Measurements from ENCODE around the gene MLEC.

Gene MLEC

DNA sequence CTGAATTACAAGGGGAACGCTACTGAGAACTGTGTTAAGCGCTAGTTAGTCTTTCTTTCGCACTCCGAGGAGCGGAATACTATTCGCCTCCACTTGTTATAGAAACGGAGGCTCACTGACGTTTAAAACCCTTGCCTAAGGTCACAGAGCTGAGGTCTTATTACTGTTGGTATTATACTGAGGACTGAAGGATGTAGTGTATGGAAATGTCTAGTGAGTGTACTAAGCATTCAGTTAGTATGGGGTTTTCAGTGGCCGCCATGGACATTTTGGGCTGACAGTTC lies 39.5 kb downstream of the MLEC start:
- no peak for TF ChIP-seq POLR2AphosphoS5 (IDR thresholded peaks at IDR 0.05; ENCODE audit: low read depth, low read length)
- TF ChIP-seq, protein P1, sequence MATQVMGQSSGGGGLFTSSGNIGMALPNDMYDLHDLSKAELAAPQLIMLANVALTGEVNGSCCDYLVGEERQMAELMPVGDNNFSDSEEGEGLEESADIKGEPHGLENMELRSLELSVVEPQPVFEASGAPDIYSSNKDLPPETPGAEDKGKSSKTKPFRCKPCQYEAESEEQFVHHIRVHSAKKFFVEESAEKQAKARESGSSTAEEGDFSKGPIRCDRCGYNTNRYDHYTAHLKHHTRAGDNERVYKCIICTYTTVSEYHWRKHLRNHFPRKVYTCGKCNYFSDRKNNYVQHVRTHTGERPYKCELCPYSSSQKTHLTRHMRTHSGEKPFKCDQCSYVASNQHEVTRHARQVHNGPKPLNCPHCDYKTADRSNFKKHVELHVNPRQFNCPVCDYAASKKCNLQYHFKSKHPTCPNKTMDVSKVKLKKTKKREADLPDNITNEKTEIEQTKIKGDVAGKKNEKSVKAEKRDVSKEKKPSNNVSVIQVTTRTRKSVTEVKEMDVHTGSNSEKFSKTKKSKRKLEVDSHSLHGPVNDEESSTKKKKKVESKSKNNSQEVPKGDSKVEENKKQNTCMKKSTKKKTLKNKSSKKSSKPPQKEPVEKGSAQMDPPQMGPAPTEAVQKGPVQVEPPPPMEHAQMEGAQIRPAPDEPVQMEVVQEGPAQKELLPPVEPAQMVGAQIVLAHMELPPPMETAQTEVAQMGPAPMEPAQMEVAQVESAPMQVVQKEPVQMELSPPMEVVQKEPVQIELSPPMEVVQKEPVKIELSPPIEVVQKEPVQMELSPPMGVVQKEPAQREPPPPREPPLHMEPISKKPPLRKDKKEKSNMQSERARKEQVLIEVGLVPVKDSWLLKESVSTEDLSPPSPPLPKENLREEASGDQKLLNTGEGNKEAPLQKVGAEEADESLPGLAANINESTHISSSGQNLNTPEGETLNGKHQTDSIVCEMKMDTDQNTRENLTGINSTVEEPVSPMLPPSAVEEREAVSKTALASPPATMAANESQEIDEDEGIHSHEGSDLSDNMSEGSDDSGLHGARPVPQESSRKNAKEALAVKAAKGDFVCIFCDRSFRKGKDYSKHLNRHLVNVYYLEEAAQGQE (IDR thresholded peaks at IDR 0.05; ENCODE audit: insufficient read depth in 1 of 2, low read depth in 2 of 2, low read length in 2 of 2), result no peak
- TF ChIP-seq FOXP2 (optimal IDR thresholded peaks at IDR 0.05; ENCODE audit: borderline replicate concordance, extremely low read depth, extremely low read length, insufficient read depth), result no peak

DNA sequence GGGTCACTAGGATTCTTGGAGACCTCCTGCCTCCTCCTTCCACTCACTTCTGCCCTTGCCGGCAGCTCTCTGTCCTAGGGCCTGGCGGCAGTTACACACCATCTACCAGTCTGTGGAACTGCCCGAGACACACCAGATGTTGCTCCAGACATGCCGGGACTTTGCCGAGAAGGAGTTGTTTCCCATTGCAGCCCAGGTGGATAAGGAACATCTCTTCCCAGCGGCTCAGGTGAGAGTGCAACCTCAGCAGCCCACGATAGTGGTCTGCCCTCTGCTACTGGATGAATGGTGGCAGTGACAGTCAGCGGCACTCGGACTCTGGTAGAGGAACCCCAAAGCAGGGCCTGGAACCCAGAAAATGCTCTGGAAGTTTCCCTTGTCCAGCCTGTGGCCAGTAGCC lies 40.0 kb downstream of the MLEC start:
- no peak for TF ChIP-seq FOXP2 (optimal IDR thresholded peaks at IDR 0.05; ENCODE audit: borderline replicate concordance, extremely low read depth, extremely low read length, insufficient read depth)
- TF ChIP-seq POLR2AphosphoS5 (IDR thresholded peaks at IDR 0.05; ENCODE audit: low read depth, low read length), result no peak
- TF ChIP-seq TAF1 (IDR thresholded peaks at IDR 0.05; ENCODE audit: borderline replicate concordance, insufficient read depth, low read length), result no peak
- no peak for TF ChIP-seq SIN3A (IDR thresholded peaks at IDR 0.05; ENCODE audit: borderline replicate concordance, insufficient read depth, low read length)
- TF ChIP-seq, protein P1 (IDR thresholded peaks at IDR 0.05; ENCODE audit: insufficient read depth in 1 of 2, low read depth in 2 of 2, low read length in 2 of 2), result no peak

DNA sequence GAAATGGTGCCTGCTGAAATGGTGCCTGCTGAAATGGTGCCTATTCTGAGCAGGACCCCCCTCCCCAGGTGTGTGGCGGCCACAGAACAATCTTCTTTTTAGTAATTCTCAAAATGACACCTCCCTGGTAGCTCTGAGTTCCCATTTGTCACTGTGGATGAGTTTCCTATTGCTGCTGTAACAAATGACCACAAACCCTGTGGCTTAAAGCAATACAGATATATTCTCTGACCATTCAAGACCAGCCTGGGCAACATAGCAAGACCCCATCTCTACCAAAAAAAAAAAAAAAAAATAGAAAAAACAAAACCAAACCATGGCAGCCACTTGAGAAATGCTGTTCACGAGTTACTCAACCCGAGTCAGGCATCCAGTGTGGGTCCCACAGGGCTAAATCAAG lies 46.6 kb downstream of the MLEC start:
- TF ChIP-seq SIN3A (IDR thresholded peaks at IDR 0.05; ENCODE audit: borderline replicate concordance, insufficient read depth, low read length), result no peak
- TF ChIP-seq FOXP2 (optimal IDR thresholded peaks at IDR 0.05; ENCODE audit: borderline replicate concordance, extremely low read depth, extremely low read length, insufficient read depth), result no peak
- TF ChIP-seq POLR2AphosphoS5 (IDR thresholded peaks at IDR 0.05; ENCODE audit: low read depth, low read length), result no peak
- TF ChIP-seq, protein P1 (IDR thresholded peaks at IDR 0.05; ENCODE audit: insufficient read depth in 1 of 2, low read depth in 2 of 2, low read length in 2 of 2), result no peak
- no peak for TF ChIP-seq TAF1 (IDR thresholded peaks at IDR 0.05; ENCODE audit: borderline replicate concordance, insufficient read depth, low read length)

DNA sequence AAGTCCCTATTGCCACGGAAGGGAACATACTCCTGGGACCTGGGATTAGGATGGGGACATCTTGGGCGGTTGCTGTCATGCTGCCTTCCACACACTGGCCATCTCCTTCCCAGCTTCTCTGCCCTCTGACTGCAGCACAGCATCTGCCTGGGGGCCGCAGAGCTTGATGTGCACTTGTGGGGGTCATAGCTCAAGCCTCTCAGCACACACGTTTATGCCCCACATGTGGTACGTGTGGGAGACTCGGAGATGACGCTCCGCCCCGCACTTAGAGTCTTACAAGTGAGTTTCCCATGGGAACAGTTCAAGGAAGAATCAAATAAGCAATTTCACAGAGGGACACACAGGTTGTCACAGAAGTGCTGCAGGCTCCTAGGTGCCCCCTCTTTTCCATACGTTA lies 47.3 kb downstream of the MLEC start:
- TF ChIP-seq TAF1 (IDR thresholded peaks at IDR 0.05; ENCODE audit: borderline replicate concordance, insufficient read depth, low read length), result no peak
- no peak for TF ChIP-seq FOXP2 (optimal IDR thresholded peaks at IDR 0.05; ENCODE audit: borderline replicate concordance, extremely low read depth, extremely low read length, insufficient read depth)
- no peak for TF ChIP-seq POLR2AphosphoS5 (IDR thresholded peaks at IDR 0.05; ENCODE audit: low read depth, low read length)
- no peak for TF ChIP-seq SIN3A (IDR thresholded peaks at IDR 0.05; ENCODE audit: borderline replicate concordance, insufficient read depth, low read length)
- TF ChIP-seq, protein P1 (IDR thresholded peaks at IDR 0.05; ENCODE audit: insufficient read depth in 1 of 2, low read depth in 2 of 2, low read length in 2 of 2), result no peak

DNA sequence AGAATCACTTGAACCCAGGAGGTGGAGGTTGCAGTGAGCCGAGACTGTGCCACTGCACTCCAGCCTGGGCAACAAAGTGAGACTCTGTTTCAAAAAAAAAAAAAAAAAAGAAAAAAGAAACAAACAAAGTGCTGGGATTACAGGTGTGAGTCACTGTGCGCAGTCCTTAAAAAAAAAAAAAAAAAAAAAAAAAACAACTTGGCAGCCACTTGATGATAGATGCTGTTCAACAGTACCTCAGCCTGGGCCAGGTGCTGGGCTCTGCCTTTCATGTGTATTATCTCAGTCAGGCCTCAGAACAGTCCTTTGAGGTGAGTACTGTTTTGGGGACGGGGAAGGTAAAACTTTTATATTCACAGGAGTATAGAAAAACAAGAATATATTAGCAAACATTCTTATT lies 48.2 kb downstream of the MLEC start:
- TF ChIP-seq TAF1 (IDR thresholded peaks at IDR 0.05; ENCODE audit: borderline replicate concordance, insufficient read depth, low read length) (no peak), FOXP2 (optimal IDR thresholded peaks at IDR 0.05; ENCODE audit: borderline replicate concordance, extremely low read depth, extremely low read length, insufficient read depth) (no peak), SIN3A (IDR thresholded peaks at IDR 0.05; ENCODE audit: borderline replicate concordance, insufficient read depth, low read length) (no peak), POLR2AphosphoS5 (IDR thresholded peaks at IDR 0.05; ENCODE audit: low read depth, low read length) (no peak)
- TF ChIP-seq, protein P1 (IDR thresholded peaks at IDR 0.05; ENCODE audit: insufficient read depth in 1 of 2, low read depth in 2 of 2, low read length in 2 of 2), result no peak
